ENCODE results near the gene KIFAP3. TPM values are rescaled to one million over a fixed set of nuclear protein-coding genes. Genes with fewer than 3 reads are reported as not detected.
"Not testable (repeated sequence)": the region's sequence is repeated elsewhere in the genome, so short reads cannot be mapped to it uniquely, and the experiment has no call there.

KIFAP3 gene
- total RNA-seq, 3 donors from 2014 or later, result 22.5 to 42.8 (median 36.2) TPM

DNA sequence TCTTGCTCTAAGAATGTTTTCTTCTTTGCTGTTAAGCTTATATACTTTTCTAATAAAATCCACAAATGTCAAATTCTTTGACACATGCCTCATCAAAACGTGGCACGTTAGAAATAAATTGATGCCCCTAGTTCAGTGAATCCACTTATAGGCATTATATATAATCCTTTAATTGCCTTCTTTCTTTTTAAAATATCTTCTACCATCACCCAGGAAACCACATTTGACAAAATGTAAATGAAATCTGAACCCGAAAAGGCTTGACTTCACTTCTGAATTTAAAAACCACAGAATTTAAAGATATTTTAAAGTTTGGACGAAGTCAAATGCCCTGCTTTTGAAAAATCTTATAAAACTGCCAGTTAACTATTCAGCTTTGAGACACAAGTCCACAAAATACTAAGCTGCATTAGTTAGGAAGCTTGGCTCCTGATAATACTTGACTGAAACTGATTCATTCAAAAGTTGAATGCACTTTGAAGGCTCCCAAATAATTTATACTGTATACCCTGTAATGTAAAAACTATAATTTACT is 22.4 kb upstream of the KIFAP3 start:
- intact Hi-C loops (cut with DNase I, micrococcal nuclease), result no loop called here
- Histone ChIP-seq H3K9me3 (no peaks in the 10 kb centered on the region), H3K36me3 (ENCODE audit: low read depth) (no peaks in the 10 kb centered on the region), H3K4me1 (ENCODE audit: low read depth) (peaks cover 5% of the 10 kb centered on the region), H3K4me3 (no peak overlapping the region)
- no peak for DNase-seq
- TF ChIP-seq, protein P1, sequence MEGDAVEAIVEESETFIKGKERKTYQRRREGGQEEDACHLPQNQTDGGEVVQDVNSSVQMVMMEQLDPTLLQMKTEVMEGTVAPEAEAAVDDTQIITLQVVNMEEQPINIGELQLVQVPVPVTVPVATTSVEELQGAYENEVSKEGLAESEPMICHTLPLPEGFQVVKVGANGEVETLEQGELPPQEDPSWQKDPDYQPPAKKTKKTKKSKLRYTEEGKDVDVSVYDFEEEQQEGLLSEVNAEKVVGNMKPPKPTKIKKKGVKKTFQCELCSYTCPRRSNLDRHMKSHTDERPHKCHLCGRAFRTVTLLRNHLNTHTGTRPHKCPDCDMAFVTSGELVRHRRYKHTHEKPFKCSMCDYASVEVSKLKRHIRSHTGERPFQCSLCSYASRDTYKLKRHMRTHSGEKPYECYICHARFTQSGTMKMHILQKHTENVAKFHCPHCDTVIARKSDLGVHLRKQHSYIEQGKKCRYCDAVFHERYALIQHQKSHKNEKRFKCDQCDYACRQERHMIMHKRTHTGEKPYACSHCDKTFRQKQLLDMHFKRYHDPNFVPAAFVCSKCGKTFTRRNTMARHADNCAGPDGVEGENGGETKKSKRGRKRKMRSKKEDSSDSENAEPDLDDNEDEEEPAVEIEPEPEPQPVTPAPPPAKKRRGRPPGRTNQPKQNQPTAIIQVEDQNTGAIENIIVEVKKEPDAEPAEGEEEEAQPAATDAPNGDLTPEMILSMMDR (IDR thresholded peaks at IDR 0.05), result no peak
- no peak for ATAC-seq

DNA sequence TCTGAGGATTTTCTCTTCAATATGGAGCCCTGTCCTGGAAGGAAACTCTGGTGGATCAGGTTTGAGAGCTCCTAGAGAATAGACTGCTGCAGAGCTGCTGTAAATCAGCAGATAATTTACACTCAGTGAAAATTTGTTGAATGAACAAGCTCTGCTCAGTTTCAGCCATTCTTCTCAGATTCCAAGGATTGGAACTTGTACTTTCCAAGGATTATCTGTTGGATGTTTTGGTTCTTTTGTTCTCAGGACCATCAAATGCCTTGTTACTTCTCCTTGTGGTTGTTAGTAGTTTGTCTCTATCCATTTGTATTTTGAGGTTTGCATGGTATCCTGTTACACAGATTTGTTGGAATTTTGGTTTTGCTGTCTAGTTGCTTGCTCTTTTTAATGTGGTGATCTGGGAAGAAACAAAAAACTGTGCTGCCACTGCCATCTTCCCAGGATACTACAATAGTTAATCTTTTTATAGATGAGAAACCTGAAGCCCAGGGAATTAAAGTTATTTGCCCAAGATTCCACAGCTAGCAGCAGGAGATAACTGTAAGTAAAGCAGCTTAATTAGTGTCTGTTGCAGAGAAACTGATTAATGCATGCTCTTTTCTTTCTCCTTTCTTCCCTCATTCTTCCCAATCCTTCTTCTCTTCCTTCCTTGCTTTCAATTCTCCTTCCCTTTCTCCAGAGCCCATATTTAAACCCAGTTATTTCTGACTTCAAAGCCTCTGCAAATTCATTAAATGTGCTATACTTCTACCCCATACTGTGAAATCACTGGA is 21.7 kb upstream of the KIFAP3 start:
- no peak for DNase-seq
- ATAC-seq, result no peak
- H3K9me3 ChIP-seq, result no peaks in the 10 kb centered on the region
- H3K4me3 ChIP-seq, result no peak overlapping the region
- TF ChIP-seq, protein P1 (IDR thresholded peaks at IDR 0.05), result no peak
- intact Hi-C loops (cut with DNase I, micrococcal nuclease), result no loop called here
- no peaks in the 10 kb centered on the region for H3K36me3 ChIP-seq (ENCODE audit: low read depth)
- H3K4me1 ChIP-seq (ENCODE audit: low read depth), result peaks cover 5% of the 10 kb centered on the region

DNA sequence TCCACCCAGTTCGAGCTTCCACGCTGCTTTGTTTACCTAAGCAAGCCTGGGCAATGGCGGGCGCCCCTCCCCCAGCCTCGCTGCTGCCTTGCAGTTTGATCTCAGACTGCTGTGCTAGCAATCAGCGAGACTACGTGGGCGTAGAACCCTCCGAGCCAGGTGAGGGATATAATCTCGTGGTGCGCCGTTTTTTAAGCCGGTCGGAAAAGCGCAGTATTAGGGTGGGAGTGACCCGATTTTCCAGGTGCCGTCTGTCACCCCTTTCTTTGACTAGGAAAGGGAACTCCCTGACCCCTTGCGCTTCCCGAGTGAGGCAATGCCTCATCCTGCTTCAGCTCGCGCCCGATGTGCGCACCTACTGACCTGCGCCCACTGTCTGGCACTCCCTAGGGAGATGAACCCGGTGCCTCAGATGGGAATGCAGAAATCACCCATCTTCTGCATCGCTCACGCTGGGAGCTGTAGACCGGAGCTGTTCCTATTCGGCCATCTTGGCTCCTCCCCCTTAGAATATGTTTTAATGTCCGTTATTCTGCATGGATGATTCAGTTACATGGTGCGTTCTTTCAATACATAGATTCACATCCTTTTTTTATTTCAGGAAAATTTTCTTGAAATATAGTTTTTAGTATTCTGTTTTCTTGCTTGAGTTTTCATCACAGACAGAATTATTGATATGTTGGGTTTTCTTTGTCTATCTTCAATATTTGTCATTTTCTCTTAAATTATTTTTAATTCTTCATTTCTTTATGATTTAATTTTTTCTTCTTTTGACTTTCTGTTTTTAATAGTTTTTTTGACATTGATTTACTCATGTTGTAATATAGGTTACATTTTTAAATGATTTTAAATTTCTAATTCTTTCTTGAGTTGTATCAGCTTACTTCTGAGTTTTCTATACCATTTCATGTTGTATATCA is 20.5 kb upstream of the KIFAP3 start:
- H3K9me3 ChIP-seq; H3K36me3 ChIP-seq (ENCODE audit: low read depth); DNase-seq; H3K4me3 ChIP-seq; ATAC-seq; intact Hi-C loops (cut with DNase I, micrococcal nuclease); H3K4me1 ChIP-seq (ENCODE audit: low read depth): not testable (repeated sequence)

DNA sequence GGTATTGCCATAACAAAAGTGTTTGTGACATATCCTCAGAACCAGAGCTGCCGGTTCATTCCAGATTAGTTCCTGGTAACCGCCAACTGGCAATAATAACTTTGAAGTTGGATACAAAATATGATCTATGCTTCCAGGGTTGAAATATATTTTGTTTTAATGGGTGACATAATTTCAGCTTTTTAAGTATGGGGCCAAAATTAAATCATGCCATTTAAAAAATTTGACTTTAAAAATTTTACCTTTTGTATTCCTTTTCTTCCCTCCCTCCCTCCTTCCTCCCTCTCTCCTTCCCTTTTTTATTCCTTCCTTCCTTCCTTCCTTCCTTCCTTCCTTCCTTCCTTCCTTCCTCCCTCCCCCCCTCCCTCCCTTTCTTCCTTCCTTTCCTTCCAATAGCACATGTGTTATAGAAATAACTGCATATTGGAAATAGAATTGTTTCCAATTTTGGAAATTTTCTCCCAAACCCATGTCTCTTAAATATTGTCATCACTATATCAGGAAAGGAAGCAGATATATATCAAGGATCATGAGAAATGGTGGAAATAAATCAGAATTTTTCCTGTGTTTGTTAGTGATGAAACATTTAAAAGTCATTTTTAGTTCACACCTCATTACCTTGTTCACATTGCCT is 12.0 kb upstream of the KIFAP3 start:
- ATAC-seq (no peak), DNase-seq (no peak)
- no peaks in the 10 kb centered on the region for H3K4me1 ChIP-seq (ENCODE audit: low read depth)
- no peak overlapping the region for H3K4me3 ChIP-seq
- H3K9me3 ChIP-seq, result no peaks in the 10 kb centered on the region
- intact Hi-C loops (cut with DNase I, micrococcal nuclease), result no loop called here
- TF ChIP-seq, protein P1 (IDR thresholded peaks at IDR 0.05), result no peak
- H3K36me3 ChIP-seq (ENCODE audit: low read depth), result no peaks in the 10 kb centered on the region

DNA sequence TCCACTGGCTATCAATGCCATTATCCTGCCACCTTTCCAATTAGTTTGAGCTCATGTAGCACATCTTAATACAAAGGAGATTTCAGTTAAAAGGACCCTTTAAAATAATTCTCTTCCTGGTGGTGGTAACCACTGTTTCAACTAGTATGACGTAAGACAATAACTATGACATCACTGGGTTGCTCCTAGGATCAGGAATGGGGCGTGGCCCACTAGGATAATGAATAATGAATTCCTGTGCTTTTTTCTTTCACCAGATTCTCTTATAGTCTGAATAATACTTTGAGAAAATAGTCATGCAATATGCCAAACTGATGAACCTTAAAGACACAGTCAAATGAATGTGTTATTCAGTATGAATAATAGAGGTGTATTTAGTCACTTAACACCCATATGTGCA is 10.6 kb upstream of the KIFAP3 start:
- intact Hi-C loops (cut with DNase I, micrococcal nuclease), result no loop called here
- no peaks in the 10 kb centered on the region for H3K4me1 ChIP-seq (ENCODE audit: low read depth)
- no peak for DNase-seq
- no peaks in the 10 kb centered on the region for H3K36me3 ChIP-seq (ENCODE audit: low read depth)
- no peaks in the 10 kb centered on the region for H3K9me3 ChIP-seq
- no peak for ATAC-seq
- no peak overlapping the region for H3K4me3 ChIP-seq
- TF ChIP-seq, protein P1 (IDR thresholded peaks at IDR 0.05), result no peak
